ENCODE results near the gene SLC2A11. TPM values are rescaled to one million over a fixed set of nuclear protein-coding genes. Genes with fewer than 3 reads are reported as not detected.

The SLC2A11 gene
- total RNA-seq, 6 experiments from 2014 or later, result 8.9 to 13.2 (median 10.5) TPM

DNA sequence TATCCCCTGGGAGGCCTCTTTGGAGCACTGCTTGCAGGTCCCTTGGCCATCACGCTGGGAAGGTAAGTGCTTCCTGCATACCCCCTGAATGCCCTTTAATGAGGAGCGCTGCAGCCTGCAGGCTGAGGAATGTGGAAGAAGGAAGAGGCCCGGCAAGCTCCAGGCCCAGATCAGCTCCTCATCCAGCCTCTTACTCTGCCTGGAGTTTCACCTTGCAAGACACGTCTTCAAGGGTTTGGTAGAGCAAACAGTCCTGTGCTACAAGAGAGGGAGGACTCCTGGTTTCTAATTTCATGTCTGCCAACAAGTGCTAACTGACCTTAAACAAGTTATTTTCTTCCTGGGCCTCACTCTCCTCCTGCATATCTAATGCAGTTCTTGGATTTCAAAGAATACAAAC lies 10.9 kb downstream of the SLC2A11 start:
- TF ChIP-seq, protein P1, sequence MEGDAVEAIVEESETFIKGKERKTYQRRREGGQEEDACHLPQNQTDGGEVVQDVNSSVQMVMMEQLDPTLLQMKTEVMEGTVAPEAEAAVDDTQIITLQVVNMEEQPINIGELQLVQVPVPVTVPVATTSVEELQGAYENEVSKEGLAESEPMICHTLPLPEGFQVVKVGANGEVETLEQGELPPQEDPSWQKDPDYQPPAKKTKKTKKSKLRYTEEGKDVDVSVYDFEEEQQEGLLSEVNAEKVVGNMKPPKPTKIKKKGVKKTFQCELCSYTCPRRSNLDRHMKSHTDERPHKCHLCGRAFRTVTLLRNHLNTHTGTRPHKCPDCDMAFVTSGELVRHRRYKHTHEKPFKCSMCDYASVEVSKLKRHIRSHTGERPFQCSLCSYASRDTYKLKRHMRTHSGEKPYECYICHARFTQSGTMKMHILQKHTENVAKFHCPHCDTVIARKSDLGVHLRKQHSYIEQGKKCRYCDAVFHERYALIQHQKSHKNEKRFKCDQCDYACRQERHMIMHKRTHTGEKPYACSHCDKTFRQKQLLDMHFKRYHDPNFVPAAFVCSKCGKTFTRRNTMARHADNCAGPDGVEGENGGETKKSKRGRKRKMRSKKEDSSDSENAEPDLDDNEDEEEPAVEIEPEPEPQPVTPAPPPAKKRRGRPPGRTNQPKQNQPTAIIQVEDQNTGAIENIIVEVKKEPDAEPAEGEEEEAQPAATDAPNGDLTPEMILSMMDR (IDR thresholded peaks at IDR 0.05), result no peak
- H3K36me3 Mint-ChIP-seq (ENCODE audit: low read depth), result peaks cover 8% of the 10 kb centered on the region; the same call in 1 of the 2 replicates
- no peak for DNase-seq
- no peaks in the 10 kb centered on the region for H3K4me1 Mint-ChIP-seq (ENCODE audit: low read depth)
- H3K9me3 Mint-ChIP-seq, result no peaks in the 10 kb centered on the region
- H3K4me3 Mint-ChIP-seq, result no peak overlapping the region
- H3K27me3 Mint-ChIP-seq (ENCODE audit: insufficient read depth), result no peaks in the 10 kb centered on the region
- no peak overlapping the region for H3K27ac Mint-ChIP-seq

DNA sequence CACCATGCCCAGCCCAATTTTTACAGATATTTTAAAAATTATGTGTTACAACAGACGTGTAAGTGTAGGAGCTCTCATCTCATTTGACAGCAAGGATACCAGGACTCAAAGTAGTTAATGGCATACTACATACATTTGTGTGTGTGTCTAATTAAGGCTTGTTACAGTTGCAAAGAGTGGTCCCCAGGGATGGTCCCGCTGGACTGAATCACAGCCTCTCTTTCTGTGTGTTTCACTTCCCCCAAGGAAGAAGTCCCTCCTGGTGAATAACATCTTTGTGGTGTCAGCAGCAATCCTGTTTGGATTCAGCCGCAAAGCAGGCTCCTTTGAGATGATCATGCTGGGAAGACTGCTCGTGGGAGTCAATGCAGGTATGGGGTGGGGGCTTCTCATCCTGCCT lies 17.2 kb downstream of the SLC2A11 start:
- Mint-ChIP-seq H3K27me3 (ENCODE audit: insufficient read depth) (no peaks in the 10 kb centered on the region; the same call in 1 of the 2 replicates), H3K4me1 (ENCODE audit: low read depth) (no peaks in the 10 kb centered on the region), H3K27ac (no peak overlapping the region), H3K36me3 (ENCODE audit: low read depth) (peaks cover 7% of the 10 kb centered on the region; the same call in 1 of the 2 replicates), H3K9me3 (no peaks in the 10 kb centered on the region), H3K4me3 (no peak overlapping the region)
- DNase-seq, result no peak
- TF ChIP-seq, protein P1 (IDR thresholded peaks at IDR 0.05), result no peak

DNA sequence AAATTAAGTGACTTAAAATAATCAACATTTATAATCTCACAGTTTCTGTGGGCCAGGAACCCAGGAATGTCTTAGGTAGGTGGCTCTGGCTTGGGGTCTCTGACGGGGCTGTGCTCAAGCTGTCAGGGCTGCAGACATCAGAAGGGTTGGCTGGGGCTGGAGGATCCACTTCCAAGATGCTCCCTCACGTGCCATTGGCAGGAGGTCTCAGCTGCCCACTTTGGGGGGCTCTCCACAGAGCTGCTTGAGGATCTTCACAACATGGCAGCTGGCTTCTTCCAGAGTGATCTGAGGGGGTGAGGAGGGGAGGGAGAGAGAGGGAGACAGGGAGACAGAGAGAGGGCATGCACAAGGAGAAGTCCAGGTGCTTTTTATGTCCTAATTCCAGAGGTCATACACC lies 18.1 kb downstream of the SLC2A11 start:
- DNase-seq, result no peak
- Mint-ChIP-seq H3K9me3 (no peaks in the 10 kb centered on the region), H3K4me1 (ENCODE audit: low read depth) (no peaks in the 10 kb centered on the region), H3K27me3 (ENCODE audit: insufficient read depth) (no peaks in the 10 kb centered on the region; the same call in 1 of the 2 replicates), H3K27ac (no peak overlapping the region), H3K36me3 (ENCODE audit: low read depth) (peaks cover 13% of the 10 kb centered on the region), H3K4me3 (no peak overlapping the region)
- TF ChIP-seq, protein P1 (IDR thresholded peaks at IDR 0.05), result no peak

DNA sequence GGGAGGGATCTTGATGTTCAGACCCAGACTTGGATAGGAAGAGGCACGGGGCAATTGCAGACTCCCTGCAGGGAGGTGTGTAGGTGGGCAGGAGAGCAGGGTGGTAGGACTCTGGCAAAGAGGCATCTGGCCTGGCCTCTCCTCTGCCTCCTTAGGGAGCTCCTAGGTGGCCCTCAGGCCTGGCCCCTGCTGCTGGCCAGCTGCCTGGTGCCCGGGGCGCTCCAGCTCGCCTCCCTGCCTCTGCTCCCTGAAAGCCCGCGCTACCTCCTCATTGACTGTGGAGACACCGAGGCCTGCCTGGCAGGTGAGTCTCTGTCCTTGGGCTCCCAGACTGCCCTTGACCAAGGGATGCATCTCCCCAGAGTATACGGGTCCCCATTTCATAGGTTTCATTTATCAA lies 19.9 kb downstream of the SLC2A11 start:
- peaks cover 15% of the 10 kb centered on the region for H3K36me3 Mint-ChIP-seq (ENCODE audit: low read depth)
- TF ChIP-seq, protein P1 (IDR thresholded peaks at IDR 0.05), result no peak
- DNase-seq, result no peak
- H3K9me3 Mint-ChIP-seq, result no peaks in the 10 kb centered on the region
- no peaks in the 10 kb centered on the region; the same call in 1 of the 2 replicates for H3K27me3 Mint-ChIP-seq (ENCODE audit: insufficient read depth)
- H3K27ac Mint-ChIP-seq, result no peak overlapping the region
- H3K4me1 Mint-ChIP-seq (ENCODE audit: low read depth), result no peaks in the 10 kb centered on the region
- H3K4me3 Mint-ChIP-seq, result no peak overlapping the region

DNA sequence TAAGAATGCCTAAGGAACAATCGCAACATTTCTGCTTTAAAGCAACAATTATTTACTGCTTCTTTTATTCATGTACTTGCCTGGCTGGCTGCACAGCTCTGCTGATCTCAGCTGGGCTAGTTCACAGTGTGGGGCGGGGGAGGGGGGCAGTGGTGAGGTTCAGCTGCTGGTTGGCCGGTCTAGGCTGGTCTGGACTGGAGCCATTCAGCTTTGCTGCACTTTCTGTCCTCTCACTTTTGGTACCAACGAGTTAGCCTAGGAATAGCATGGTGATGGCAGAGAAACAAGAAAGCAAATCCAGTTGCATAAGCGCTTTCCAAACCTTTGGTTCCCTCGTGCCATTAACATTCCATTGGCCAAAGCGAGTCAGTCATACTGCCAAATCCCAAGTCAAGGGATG lies 20.5 kb downstream of the SLC2A11 start:
- Mint-ChIP-seq H3K4me3 (no peak overlapping the region), H3K36me3 (ENCODE audit: low read depth) (peaks cover 15% of the 10 kb centered on the region), H3K27ac (no peak overlapping the region), H3K27me3 (ENCODE audit: insufficient read depth) (no peaks in the 10 kb centered on the region; the same call in 1 of the 2 replicates), H3K9me3 (no peaks in the 10 kb centered on the region), H3K4me1 (ENCODE audit: low read depth) (no peaks in the 10 kb centered on the region)
- TF ChIP-seq, protein P1 (IDR thresholded peaks at IDR 0.05), result no peak
- no peak for DNase-seq

DNA sequence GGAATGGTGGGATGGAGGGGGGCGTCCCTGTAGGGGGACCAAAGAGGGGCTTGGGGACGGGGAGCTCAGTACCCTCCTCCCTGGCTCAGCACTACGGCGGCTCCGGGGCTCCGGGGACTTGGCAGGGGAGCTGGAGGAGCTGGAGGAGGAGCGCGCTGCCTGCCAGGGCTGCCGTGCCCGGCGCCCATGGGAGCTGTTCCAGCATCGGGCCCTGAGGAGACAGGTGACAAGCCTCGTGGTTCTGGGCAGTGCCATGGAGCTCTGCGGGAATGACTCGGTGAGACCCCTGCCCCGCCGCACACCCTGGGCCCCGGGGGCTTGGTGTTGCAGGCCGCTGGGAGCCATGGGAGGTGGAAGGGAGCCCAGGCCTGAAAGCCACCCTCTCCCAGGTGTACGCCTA lies 24.7 kb downstream of the SLC2A11 start:
- Mint-ChIP-seq H3K27me3 (ENCODE audit: insufficient read depth) (no peaks in the 10 kb centered on the region; the same call in 1 of the 2 replicates), H3K9me3 (no peaks in the 10 kb centered on the region), H3K4me3 (no peak overlapping the region), H3K36me3 (ENCODE audit: low read depth) (peaks cover 12% of the 10 kb centered on the region), H3K27ac (no peak overlapping the region), H3K4me1 (ENCODE audit: low read depth) (no peaks in the 10 kb centered on the region)
- TF ChIP-seq, protein P1 (IDR thresholded peaks at IDR 0.05), result no peak
- no peak for DNase-seq
